GM19463 (cell line): ENCODE data around the gene RABAC1.

Source experiments
- ATAC-seq: cut with Tn5 transposase; IDR thresholded peaks from one replicate; pipeline ENCODE4 v1.9.1; 2021; ENCODE audit warnings: mild to moderate bottlenecking, moderate library complexity; ENCODE audit not compliant: unreplicated experiment

Gene RABAC1

GRCh38 chr19:41929536-41930071 is 29.5 kb downstream of the RABAC1 start:
- no peak for ATAC-seq

GRCh38 chr19:41928754-41929535 is 30.2 kb downstream of the RABAC1 start:
- no peak for ATAC-seq

GRCh38 chr19:41928221-41928683 is 30.9 kb downstream of the RABAC1 start, which contains the start of gene ERFL:
ERFL (minus strand) TSS chr19:41928449; CDS start chr19:41912919, 15,530 bp downstream.
- ATAC-seq = no peak

GRCh38 chr19:41927497-41928192 is 31.5 kb downstream of the RABAC1 start:
- no peak for ATAC-seq

- no peak for ATAC-seq
Measured at GRCh38 chr19:41926763-41927496, 32.2 kb downstream of the RABAC1 start.

- no peak for ATAC-seq
Measured at GRCh38 chr19:41926028-41926762, 32.9 kb downstream of the RABAC1 start.

GRCh38 chr19:41925208-41926003 is 33.7 kb downstream of the RABAC1 start:
- no peak for ATAC-seq

- ATAC-seq = no peak
Measured at GRCh38 chr19:41924151-41925145, 34.7 kb downstream of the RABAC1 start.

GRCh38 chr19:41923045-41923788 is 35.9 kb downstream of the RABAC1 start:
- no peak for ATAC-seq

GRCh38 chr19:41922585-41922984 is 36.5 kb downstream of the RABAC1 start:
- ATAC-seq = no peak

GRCh38 chr19:41921577-41922576 is 37.2 kb downstream of the RABAC1 start:
- ATAC-seq = no peak

GRCh38 chr19:41920882-41921576 is 38.1 kb downstream of the RABAC1 start:
- ATAC-seq = no peak

- ATAC-seq = no peak
Measured at GRCh38 chr19:41919948-41920712, 39.0 kb downstream of the RABAC1 start.

GRCh38 chr19:41918653-41919244 is 40.4 kb downstream of the RABAC1 start:
- ATAC-seq = no peak

GRCh38 chr19:41918095-41918494 is 41.0 kb downstream of the RABAC1 start:
- no peak for ATAC-seq
